ENCODE data around the gene PSTPIP1. TPM values are rescaled to one million over a fixed set of nuclear protein-coding genes. Genes with fewer than 3 reads are reported as not detected.

PSTPIP1 gene
- total and polyA plus RNA-seq, 2 experiments from 2014 or later = 0.80 to 3.7 TPM

GRCh38 chr15:77030048-77030927 is 35.4 kb downstream of the PSTPIP1 start (continued):
- TF ChIP-seq CREB1 (CRISPR knock-in tag; IDR thresholded peaks at IDR 0.05; ENCODE audit: low read depth) = no peak
- no peak for TF ChIP-seq ETS1 (IDR thresholded peaks at IDR 0.05)
- no peak for TF ChIP-seq NANOG (IDR thresholded peaks at IDR 0.05; ENCODE audit: borderline replicate concordance)

- DNase-seq (ENCODE audit: low spot score) (no peak), ATAC-seq (no peak)
- peaks cover 29% of the 10 kb centered on the region for H3K27me3 Mint-ChIP-seq (ENCODE audit: insufficient read depth, low read depth, poor library complexity)
- H3K4me1 Mint-ChIP-seq = peaks cover 14% of the 10 kb centered on the region
- 0 out of 3 replicates have a peak, but pooled peaks cover under 1% of the 10 kb centered on the region for H3K36me3 Mint-ChIP-seq (ENCODE audit: low read depth)
- Histone ChIP-seq H3F3A (replicated peaks; ENCODE audit: low read depth) (no peaks in the 10 kb centered on the region), H3K4me1 (ENCODE audit: insufficient read depth) (no peaks in the 10 kb centered on the region; the same call in 1 of the 2 replicates), H2AFZ (no peak overlapping the region), H3K27ac (ENCODE audit: low read depth) (no peak overlapping the region), H3K36me3 (ENCODE audit: insufficient read depth) (no peaks in the 10 kb centered on the region), H3K9me2 (ENCODE audit: insufficient read depth) (no peaks in the 10 kb centered on the region), H3K4me3 (no peak overlapping the region), H4K20me1 (replicated peaks; ENCODE audit: insufficient read depth) (no peaks in the 10 kb centered on the region), H3K79me2 (replicated peaks; ENCODE audit: insufficient read depth) (no peaks in the 10 kb centered on the region), H3K27me3 (ENCODE audit: insufficient read depth) (0 out of 2 replicates have a peak, but pooled peaks cover 4% of the 10 kb centered on the region), H3K4me2 (no peak overlapping the region)
- no peak overlapping the region for H3K4me3 Mint-ChIP-seq
- no peak overlapping the region for H3K27ac Mint-ChIP-seq
- no peaks in the 10 kb centered on the region for H3K9me3 Mint-ChIP-seq
- TF ChIP-seq POLR2AphosphoS5 (IDR thresholded peaks at IDR 0.05; ENCODE audit: low read depth) (no peak), REST (IDR thresholded peaks at IDR 0.05; ENCODE audit: unreplicated experiment) (no peak), STAT1 (IDR thresholded peaks at IDR 0.05; ENCODE audit: unreplicated experiment) (no peak), ZNF462 (CRISPR knock-in tag; IDR thresholded peaks at IDR 0.05) (no peak), EZH2phosphoT487 (IDR thresholded peaks at IDR 0.05; ENCODE audit: unreplicated experiment) (no peak), ETS1 (IDR thresholded peaks at IDR 0.05) (no peak), EZH2 (IDR thresholded peaks at IDR 0.05; ENCODE audit: low read depth, unreplicated experiment) (no peak), JUNB (IDR thresholded peaks at IDR 0.05; ENCODE audit: unreplicated experiment) (no peak)
Measured at GRCh38 chr15:77030928-77031375, 36.0 kb downstream of the PSTPIP1 start.
